ENCODE data around the gene SGCB. TPM values are rescaled to one million over a fixed set of nuclear protein-coding genes. Genes with fewer than 3 reads are reported as not detected.

Gene SGCB
- total and polyA plus RNA-seq, 10 donors, result 2.3 to 21.2 (median 15.6) TPM

GRCh38 chr4:52015366-52015765 lies 22.7 kb downstream of the SGCB start:
- H3K27ac ChIP-seq, result no peak overlapping the region
- no peak for DNase-seq
- TF ChIP-seq POLR2A (IDR thresholded peaks at IDR 0.05) (no peak), CTCF (IDR thresholded peaks at IDR 0.05 in 8 of 11, conservative IDR thresholded peaks at IDR 0.05 in 3 of 11) (no peak), POLR2AphosphoS5 (IDR thresholded peaks at IDR 0.05) (no peak)
- no peak overlapping the region for H3K4me3 ChIP-seq
- H3K4me1 ChIP-seq, result no peaks in the 10 kb centered on the region
- intact Hi-C loops (cut with DNase I; ENCODE audit: low total_unique reads), result no loop called here
- WGBS, 5 donors, result 67 to 76% (median 73%) methylated on average over 7 of the region's 7 CpGs
- no peaks in the 10 kb centered on the region for H3K36me3 ChIP-seq
- H3K27me3 ChIP-seq (replicated peaks in 1 of 7), result no peaks in the 10 kb centered on the region
- H3K9me3 ChIP-seq, result no peaks in the 10 kb centered on the region

DNA sequence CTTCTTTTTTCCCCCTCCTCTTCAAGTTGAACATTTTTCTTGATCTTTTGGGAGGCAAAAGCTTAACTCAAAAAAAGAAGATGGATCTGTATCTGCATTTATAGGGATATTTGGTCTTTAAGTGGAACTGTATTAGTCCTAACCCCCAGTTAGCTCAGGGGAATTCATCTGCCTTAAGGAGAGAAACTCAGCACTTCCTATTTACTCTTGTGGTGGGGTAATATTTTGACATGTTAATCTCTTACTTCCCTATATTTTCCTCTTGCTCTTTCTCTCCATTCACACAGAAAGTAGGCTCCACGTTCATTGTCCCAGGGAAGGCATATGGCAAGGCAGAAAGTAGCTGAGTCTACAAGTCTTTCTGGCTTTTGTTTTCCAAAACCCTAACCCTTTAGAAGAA lies 23.2 kb downstream of the SGCB start:
- Histone ChIP-seq H3K4me1 (no peaks in the 10 kb centered on the region), H3K27me3 (replicated peaks in 1 of 7) (no peaks in the 10 kb centered on the region), H3K9me3 (no peaks in the 10 kb centered on the region), H3K4me3 (no peak overlapping the region), H3K27ac (no peak overlapping the region), H3K36me3 (no peaks in the 10 kb centered on the region)
- WGBS, 5 donors, result 21 to 46% (median 28%) methylated on average over 1 of the region's 1 CpG
- intact Hi-C loops (cut with DNase I; ENCODE audit: low total_unique reads), result no loop called here
- TF ChIP-seq CTCF (IDR thresholded peaks at IDR 0.05 in 8 of 11, conservative IDR thresholded peaks at IDR 0.05 in 3 of 11), result no peak
- TF ChIP-seq POLR2A (IDR thresholded peaks at IDR 0.05), result no peak
- no peak for DNase-seq

DNA sequence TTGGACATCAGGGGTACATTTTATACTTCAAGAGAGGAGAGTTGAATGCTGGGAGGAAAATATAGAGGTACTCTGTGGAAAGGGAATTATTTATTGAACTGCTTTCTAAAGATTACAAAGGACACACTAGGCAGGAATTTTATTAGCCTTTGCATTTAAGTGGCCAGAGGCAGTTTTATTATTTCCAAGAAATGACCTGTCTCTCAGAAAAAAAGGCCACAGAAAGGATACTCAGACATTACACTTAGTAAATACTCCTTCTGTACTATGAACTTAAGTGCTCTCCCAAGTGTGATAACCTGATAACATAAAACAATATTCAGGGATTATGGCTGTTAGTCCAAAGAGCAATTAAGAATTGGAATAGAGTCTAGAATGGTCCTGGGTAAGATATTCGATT lies 25.4 kb downstream of the SGCB start:
- Histone ChIP-seq H3K4me1 (no peaks in the 10 kb centered on the region), H3K9me3 (no peaks in the 10 kb centered on the region), H3K27ac (no peak overlapping the region), H3K4me3 (no peak overlapping the region), H3K36me3 (no peaks in the 10 kb centered on the region), H3K27me3 (replicated peaks in 1 of 7) (no peaks in the 10 kb centered on the region)
- intact Hi-C loops (cut with DNase I; ENCODE audit: low total_unique reads), result no loop called here
- WGBS, 5 donors, result 88 to 98% (median 95%) methylated on average over 1 of the region's 1 CpG
- no peak for DNase-seq
- TF ChIP-seq POLR2A (IDR thresholded peaks at IDR 0.05) (no peak), CTCF (IDR thresholded peaks at IDR 0.05 in 8 of 11, conservative IDR thresholded peaks at IDR 0.05 in 3 of 11) (no peak), POLR2AphosphoS5 (IDR thresholded peaks at IDR 0.05) (no peak)

DNA sequence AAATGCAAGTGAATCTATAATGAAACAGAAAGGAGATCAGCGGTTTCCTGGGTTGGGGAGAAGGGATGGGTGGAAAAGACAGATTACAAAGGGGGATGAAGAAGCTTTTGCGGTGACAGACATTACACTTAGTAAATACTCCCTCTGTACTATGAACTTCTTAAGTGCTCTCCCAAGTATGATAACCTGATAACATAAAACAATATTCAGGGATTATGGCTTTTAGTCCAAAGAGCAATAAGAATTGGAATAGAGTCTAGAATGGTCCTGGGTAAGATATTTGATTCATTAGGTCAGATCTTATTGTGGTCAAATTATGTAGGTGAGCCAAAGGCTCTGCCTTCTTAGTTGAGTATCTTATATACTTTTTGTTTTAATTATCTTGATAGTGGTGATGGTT lies 27.1 kb downstream of the SGCB start:
- TF ChIP-seq POLR2A (IDR thresholded peaks at IDR 0.05), result no peak
- no peak for TF ChIP-seq POLR2AphosphoS5 (IDR thresholded peaks at IDR 0.05)
- TF ChIP-seq CTCF (IDR thresholded peaks at IDR 0.05 in 8 of 11, conservative IDR thresholded peaks at IDR 0.05 in 3 of 11), result no peak
- H3K27me3 ChIP-seq (replicated peaks in 1 of 7), result no peaks in the 10 kb centered on the region
- H3K4me1 ChIP-seq, result no peaks in the 10 kb centered on the region
- no peaks in the 10 kb centered on the region for H3K36me3 ChIP-seq
- no peak overlapping the region for H3K4me3 ChIP-seq
- H3K27ac ChIP-seq, result no peak overlapping the region
- H3K9me3 ChIP-seq, result no peaks in the 10 kb centered on the region
- WGBS, 5 donors, result 92 to 98% (median 95%) methylated on average over 2 of the region's 2 CpGs
- intact Hi-C loops (cut with DNase I; ENCODE audit: low total_unique reads), result no loop called here
- DNase-seq, result no peak
